ENCODE measurements around the gene ASIC4. TPM values are rescaled to one million over a fixed set of nuclear protein-coding genes. Genes with fewer than 3 reads are reported as not detected.

The ASIC4 gene
- total and polyA plus RNA-seq, 2 of the 4 experiments (the other 2 are of a cell fraction), result 0.10 TPM; not detected in 1

DNA sequence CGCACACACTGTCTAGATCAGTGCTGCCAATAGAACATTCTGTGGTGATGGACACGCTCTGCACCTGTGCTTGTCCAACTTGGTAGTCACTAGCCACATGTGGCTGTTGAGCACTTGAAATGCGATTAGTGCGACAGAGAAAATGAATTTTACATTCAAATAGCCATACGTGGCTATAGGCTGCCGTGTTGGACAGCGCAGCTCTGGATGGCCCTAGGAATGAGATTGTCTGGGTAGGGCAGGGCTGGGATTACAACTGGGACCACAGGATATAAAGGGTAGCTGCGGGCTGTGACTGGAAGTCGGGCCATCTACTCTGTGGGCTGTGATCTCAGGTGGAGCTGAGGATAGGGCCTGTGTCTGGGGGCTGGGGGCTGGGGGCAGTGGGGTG, 5.2 kb downstream of the ASIC4 start:
- DNase-seq, result no peak
- no peak overlapping the region for H2AK5ac ChIP-seq (ENCODE audit: low read depth, low read length)
- intact Hi-C loops (cut with micrococcal nuclease) (no loop called here), in situ Hi-C loops (cut with MboI; ENCODE audit: low sequenced_read_pairs) (no loop called here), dilution Hi-C loops (cut with HindIII; ENCODE audit: low sequenced_read_pairs, unreplicated experiment) (no loop called here)
- H3K9ac ChIP-seq (ENCODE audit: low read depth, low read length), result no peak overlapping the region
- no peak overlapping the region for H3K4me3 ChIP-seq (ENCODE audit: insufficient read depth, low read depth, low read length)
- no peak overlapping the region for H2BK5ac ChIP-seq (ENCODE audit: low read depth, low read length, poor library complexity, severe bottlenecking)
- no peaks in the 10 kb centered on the region; the same call in 1 of the 2 replicates for H4K20me1 ChIP-seq (ENCODE audit: insufficient read depth, low read length)
- WGBS, 2 experiments (ENCODE audit: extremely low coverage in 2 of 2, insufficient read length in 1 of 2), result 96% methylated on average over 5 of the region's 9 CpGs; no CpG with 5 or more reads in 1 of the 2 experiments
- no peak overlapping the region for H3K4me2 ChIP-seq (ENCODE audit: low read depth, low read length)
- H4K91ac ChIP-seq (ENCODE audit: insufficient read depth, low read depth, low read length), result no peak overlapping the region
- H3K27me3 ChIP-seq (ENCODE audit: control insufficient read depth, insufficient read depth, low read length), result peaks cover 43% of the 10 kb centered on the region
- no peak for ATAC-seq (ENCODE audit: low read depth)
- no peak overlapping the region for H2AK9ac ChIP-seq (replicated peaks; ENCODE audit: low read depth, low read length, poor library complexity)
- H3K18ac ChIP-seq (ENCODE audit: low read depth, low read length), result no peak overlapping the region
- H2AFZ ChIP-seq (replicated peaks; ENCODE audit: low read length, poor library complexity), result no peak overlapping the region
- H2BK15ac ChIP-seq (ENCODE audit: low read depth, low read length), result no peak overlapping the region
- ChIA-PET POLR2A (ENCODE audit: unreplicated experiment) (no interaction called here), CTCF (interaction anchor here (1.9 kb wide), 1 partner anchor 10 kb away, joined by 12 read pairs; no protein-coding TSS in a partner anchor)
- BruUV-seq (replicated peaks), result no TSS peak
- TF ChIP-seq FOS (IDR thresholded peaks at IDR 0.05; ENCODE audit: low read depth, low read length) (no peak), MAZ (IDR thresholded peaks at IDR 0.05; ENCODE audit: borderline replicate concordance, low read depth, low read length) (no peak), RAD21 (IDR thresholded peaks at IDR 0.05; ENCODE audit: low read length) (no peak), CHD1 (IDR thresholded peaks at IDR 0.05; ENCODE audit: low read depth, low read length) (no peak), SMC3 (IDR thresholded peaks at IDR 0.05; ENCODE audit: low read depth, low read length) (no peak), NFE2L2 (IDR thresholded peaks at IDR 0.05; ENCODE audit: low read depth, low read length) (no peak), RFX5 (IDR thresholded peaks at IDR 0.05; ENCODE audit: low read depth, low read length) (no peak), POLR2A (IDR thresholded peaks at IDR 0.05; ENCODE audit: low read depth, low read length) (no peak), CEBPB (IDR thresholded peaks at IDR 0.05; ENCODE audit: low read depth, low read length) (no peak), MAFK (IDR thresholded peaks at IDR 0.05; ENCODE audit: low read depth, low read length) (no peak), BHLHE40 (IDR thresholded peaks at IDR 0.05; ENCODE audit: low read depth, low read length) (no peak), MXI1 (IDR thresholded peaks at IDR 0.05; ENCODE audit: borderline replicate concordance, low read depth, low read length) (no peak), RCOR1 (IDR thresholded peaks at IDR 0.05; ENCODE audit: insufficient replicate concordance, low read length) (no peak)
- TF ChIP-seq, protein P1, sequence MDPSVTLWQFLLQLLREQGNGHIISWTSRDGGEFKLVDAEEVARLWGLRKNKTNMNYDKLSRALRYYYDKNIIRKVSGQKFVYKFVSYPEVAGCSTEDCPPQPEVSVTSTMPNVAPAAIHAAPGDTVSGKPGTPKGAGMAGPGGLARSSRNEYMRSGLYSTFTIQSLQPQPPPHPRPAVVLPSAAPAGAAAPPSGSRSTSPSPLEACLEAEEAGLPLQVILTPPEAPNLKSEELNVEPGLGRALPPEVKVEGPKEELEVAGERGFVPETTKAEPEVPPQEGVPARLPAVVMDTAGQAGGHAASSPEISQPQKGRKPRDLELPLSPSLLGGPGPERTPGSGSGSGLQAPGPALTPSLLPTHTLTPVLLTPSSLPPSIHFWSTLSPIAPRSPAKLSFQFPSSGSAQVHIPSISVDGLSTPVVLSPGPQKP (IDR thresholded peaks at IDR 0.05; ENCODE audit: borderline replicate concordance, low read depth, low read length), result no peak
- TF ChIP-seq, protein P2, sequence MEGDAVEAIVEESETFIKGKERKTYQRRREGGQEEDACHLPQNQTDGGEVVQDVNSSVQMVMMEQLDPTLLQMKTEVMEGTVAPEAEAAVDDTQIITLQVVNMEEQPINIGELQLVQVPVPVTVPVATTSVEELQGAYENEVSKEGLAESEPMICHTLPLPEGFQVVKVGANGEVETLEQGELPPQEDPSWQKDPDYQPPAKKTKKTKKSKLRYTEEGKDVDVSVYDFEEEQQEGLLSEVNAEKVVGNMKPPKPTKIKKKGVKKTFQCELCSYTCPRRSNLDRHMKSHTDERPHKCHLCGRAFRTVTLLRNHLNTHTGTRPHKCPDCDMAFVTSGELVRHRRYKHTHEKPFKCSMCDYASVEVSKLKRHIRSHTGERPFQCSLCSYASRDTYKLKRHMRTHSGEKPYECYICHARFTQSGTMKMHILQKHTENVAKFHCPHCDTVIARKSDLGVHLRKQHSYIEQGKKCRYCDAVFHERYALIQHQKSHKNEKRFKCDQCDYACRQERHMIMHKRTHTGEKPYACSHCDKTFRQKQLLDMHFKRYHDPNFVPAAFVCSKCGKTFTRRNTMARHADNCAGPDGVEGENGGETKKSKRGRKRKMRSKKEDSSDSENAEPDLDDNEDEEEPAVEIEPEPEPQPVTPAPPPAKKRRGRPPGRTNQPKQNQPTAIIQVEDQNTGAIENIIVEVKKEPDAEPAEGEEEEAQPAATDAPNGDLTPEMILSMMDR (conservative IDR thresholded peaks at IDR 0.05; ENCODE audit: low read depth, low read length), result no peak
- TF ChIP-seq, protein P3, sequence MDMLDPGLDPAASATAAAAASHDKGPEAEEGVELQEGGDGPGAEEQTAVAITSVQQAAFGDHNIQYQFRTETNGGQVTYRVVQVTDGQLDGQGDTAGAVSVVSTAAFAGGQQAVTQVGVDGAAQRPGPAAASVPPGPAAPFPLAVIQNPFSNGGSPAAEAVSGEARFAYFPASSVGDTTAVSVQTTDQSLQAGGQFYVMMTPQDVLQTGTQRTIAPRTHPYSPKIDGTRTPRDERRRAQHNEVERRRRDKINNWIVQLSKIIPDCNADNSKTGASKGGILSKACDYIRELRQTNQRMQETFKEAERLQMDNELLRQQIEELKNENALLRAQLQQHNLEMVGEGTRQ (IDR thresholded peaks at IDR 0.05; ENCODE audit: low read depth, low read length), result no peak
- no peak overlapping the region for H3K4ac ChIP-seq (ENCODE audit: low read depth, low read length)
- no peaks in the 10 kb centered on the region for H3K9me1 ChIP-seq (ENCODE audit: insufficient read depth, low read length)
- H3K56ac ChIP-seq (ENCODE audit: extremely low read depth, insufficient read depth, low read length), result no peak overlapping the region
- H3K27ac ChIP-seq (ENCODE audit: insufficient read depth, low read length), result no peak overlapping the region
- H4K8ac ChIP-seq (ENCODE audit: low read depth in 2 of 2, low read length in 2 of 2), result no peak overlapping the region
- H3K36me3 ChIP-seq (ENCODE audit: control insufficient read depth, insufficient read depth, low read length), result no peaks in the 10 kb centered on the region
- H2BK20ac ChIP-seq (ENCODE audit: low read depth, low read length), result no peak overlapping the region
- H3K14ac ChIP-seq (replicated peaks; ENCODE audit: low read depth, low read length), result no peak overlapping the region
- H3K79me1 ChIP-seq (ENCODE audit: low read depth in 1 of 2, low read length in 2 of 2), result no peaks in the 10 kb centered on the region
- H3K4me1 ChIP-seq (ENCODE audit: control insufficient read depth, insufficient read depth, low read length), result peaks cover 16% of the 10 kb centered on the region
- H2BK120ac ChIP-seq (ENCODE audit: low read depth, low read length), result no peak overlapping the region
- H4K5ac ChIP-seq (ENCODE audit: low read depth, low read length), result no peak overlapping the region
- no peaks in the 10 kb centered on the region for H3K9me3 ChIP-seq (ENCODE audit: control insufficient read depth, insufficient read depth, low read length)
- no peak overlapping the region for H3K23ac ChIP-seq (ENCODE audit: low read depth, low read length)
